ENCODE results near the gene RRAS. TPM values are rescaled to one million over a fixed set of nuclear protein-coding genes. Genes with fewer than 3 reads are reported as not detected.

The RRAS gene
- polyA plus RNA-seq, 1 of the 3 experiments (the other 2 are of a cell fraction): 141 TPM

DNA sequence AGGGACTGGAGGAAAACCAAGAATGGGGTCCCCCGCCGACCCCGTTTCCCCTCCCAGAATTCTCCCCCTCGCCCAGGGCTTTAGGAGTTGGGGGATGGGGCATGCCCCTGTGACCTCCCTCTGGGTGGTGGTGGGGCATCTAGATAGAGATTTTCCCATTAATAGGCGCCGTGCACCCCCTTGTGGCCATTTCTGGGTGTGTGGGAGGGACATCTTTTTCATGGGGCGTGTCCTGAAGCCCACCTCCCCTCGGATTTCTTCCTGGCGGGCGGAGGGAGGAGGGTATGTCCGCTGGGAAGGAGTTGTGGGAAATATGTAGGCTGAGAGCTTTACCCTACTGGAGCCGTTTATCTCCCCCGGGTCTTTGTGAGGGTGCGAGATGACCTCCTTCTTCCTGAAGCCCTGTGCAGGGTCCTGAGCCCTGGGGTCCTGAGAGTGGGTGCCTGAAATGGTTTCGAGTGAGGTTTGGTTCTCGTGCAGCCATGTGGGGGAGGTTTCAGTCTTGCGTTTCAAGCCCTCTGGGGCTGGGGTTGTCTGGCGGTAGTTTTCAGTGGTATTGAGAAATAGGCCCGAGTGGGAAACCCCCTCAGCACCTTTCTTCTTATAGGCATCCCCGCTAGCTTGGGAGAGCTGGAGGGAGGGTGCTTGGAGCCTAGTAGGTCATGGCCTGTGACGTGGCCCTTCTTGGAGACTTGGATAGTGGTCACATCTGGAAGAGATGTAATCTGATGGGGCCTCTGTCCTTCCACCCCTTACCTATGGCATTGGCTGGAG, 38.1 kb upstream of the RRAS start:
- peaks cover 13 to 21% of the 10 kb centered on the region in 2 experiments for H3K36me3 ChIP-seq (replicated peaks in 1 of 2; ENCODE audit: control insufficient read depth in 1 of 2, insufficient read depth in 2 of 2, low read length in 1 of 2)
- H3K79me2 ChIP-seq (ENCODE audit: insufficient read depth): peaks cover 59% of the 10 kb centered on the region
- peaks cover 22% of the 10 kb centered on the region for H3F3A ChIP-seq (replicated peaks; ENCODE audit: insufficient read depth)
- DNase-seq: peak; percentile 81
- H4K20me1 ChIP-seq (ENCODE audit: insufficient read depth): peaks cover 48% of the 10 kb centered on the region
- POLR2A ChIA-PET: interaction anchor here (0.6 to 2.1 kb wide), 3 partner anchors 11 to 37 kb away, joined by 3 to 11 read pairs (median 4); partner anchors contain the start of genes ADM5 and CPT1C
- CTCF ChIA-PET: interaction anchor here (0.8 to 8.8 kb wide), 15 partner anchors 8 to 175 kb away, joined by 3 to 78 read pairs (median 4); partner anchors contain the start of genes ADM5, BCL2L12, CPT1C and FUZ
- peak overlapping the region; percentile 97 for H3K4me2 ChIP-seq
- H3K27ac ChIP-seq (ENCODE audit: low read depth in 2 of 2, low read length in 1 of 2): peak overlapping the region; percentile 89 to 95
- no peak overlapping the region for H2AFZ ChIP-seq (ENCODE audit: low read depth)
- peak overlapping the region; percentile 90 to 98 for H3K4me3 ChIP-seq (ENCODE audit: low read depth in 2 of 2, low read length in 1 of 2)
- peaks cover 20 to 25% of the 10 kb centered on the region in 2 experiments; a peak in 3 of 4 replicates for H3K4me1 ChIP-seq (ENCODE audit: control insufficient read depth in 1 of 2, insufficient read depth in 2 of 2, low read depth in 1 of 2, low read length in 1 of 2)
- 2% methylated on average over 17 of the region's 21 CpGs for WGBS (ENCODE audit: low lambda C conversion rate)
- H3K9me2 ChIP-seq: no peaks in the 10 kb centered on the region
- no peak for TF ChIP-seq GABPA (IDR thresholded peaks at IDR 0.05; ENCODE audit: low read depth)
- peak; percentile 73 for TF ChIP-seq CHD2 (IDR thresholded peaks at IDR 0.05; ENCODE audit: low read length, partially characterized antibody)
- TF ChIP-seq SIN3A (IDR thresholded peaks at IDR 0.05; ENCODE audit: borderline replicate concordance, low read depth, low read length): no peak
- TF ChIP-seq, protein P1, sequence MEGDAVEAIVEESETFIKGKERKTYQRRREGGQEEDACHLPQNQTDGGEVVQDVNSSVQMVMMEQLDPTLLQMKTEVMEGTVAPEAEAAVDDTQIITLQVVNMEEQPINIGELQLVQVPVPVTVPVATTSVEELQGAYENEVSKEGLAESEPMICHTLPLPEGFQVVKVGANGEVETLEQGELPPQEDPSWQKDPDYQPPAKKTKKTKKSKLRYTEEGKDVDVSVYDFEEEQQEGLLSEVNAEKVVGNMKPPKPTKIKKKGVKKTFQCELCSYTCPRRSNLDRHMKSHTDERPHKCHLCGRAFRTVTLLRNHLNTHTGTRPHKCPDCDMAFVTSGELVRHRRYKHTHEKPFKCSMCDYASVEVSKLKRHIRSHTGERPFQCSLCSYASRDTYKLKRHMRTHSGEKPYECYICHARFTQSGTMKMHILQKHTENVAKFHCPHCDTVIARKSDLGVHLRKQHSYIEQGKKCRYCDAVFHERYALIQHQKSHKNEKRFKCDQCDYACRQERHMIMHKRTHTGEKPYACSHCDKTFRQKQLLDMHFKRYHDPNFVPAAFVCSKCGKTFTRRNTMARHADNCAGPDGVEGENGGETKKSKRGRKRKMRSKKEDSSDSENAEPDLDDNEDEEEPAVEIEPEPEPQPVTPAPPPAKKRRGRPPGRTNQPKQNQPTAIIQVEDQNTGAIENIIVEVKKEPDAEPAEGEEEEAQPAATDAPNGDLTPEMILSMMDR (IDR thresholded peaks at IDR 0.05): peak; percentile 72
- TF ChIP-seq RCOR1 (IDR thresholded peaks at IDR 0.05; ENCODE audit: low read length): 0 out of 2 replicates have a peak, but pooled peaks have one; percentile 7
- TF ChIP-seq RAD21 (IDR thresholded peaks at IDR 0.05; ENCODE audit: low read length): peak; percentile 60
- no peak for TF ChIP-seq REST (IDR thresholded peaks at IDR 0.05; ENCODE audit: low read depth, low read length)
- no peaks in the 10 kb centered on the region for H3K9me3 ChIP-seq
- no peaks in the 10 kb centered on the region for H3K27me3 ChIP-seq (ENCODE audit: insufficient read depth)
- H3K9ac ChIP-seq: peak overlapping the region; percentile 97

All from SK-N-SH (cell line).